Chondrocyte (in vitro differentiated cells): ENCODE data around the gene HAUS3. TPM values are rescaled to one million over a fixed set of nuclear protein-coding genes. Genes with fewer than 3 reads are reported as not detected.

Experiments used
- DNase-seq: peaks from one replicate; pipeline ENCODE4 v3.0.0; 2021; ENCODE audit warnings: mixed read lengths, low spot score
- H3K27ac Mint-ChIP-seq: one replicate; pipeline ENCODE4 v1.8.0; 2021; ENCODE audit warnings: mild to moderate bottlenecking, moderate library complexity, mixed read lengths; ENCODE audit not compliant: unreplicated experiment
- H3K27me3 Mint-ChIP-seq: 2 replicates; pipeline ENCODE4 v1.8.0; 2021; ENCODE audit warnings: low read depth, mixed read lengths
- H3K36me3 Mint-ChIP-seq: 2 replicates; pipeline ENCODE4 v1.8.0; 2021; ENCODE audit warnings: low read depth, mixed read lengths
- H3K4me1 Mint-ChIP-seq: 2 replicates; pipeline ENCODE4 v1.8.0; 2021; ENCODE audit warnings: low read depth, mild to moderate bottlenecking, mixed read lengths
- H3K4me3 Mint-ChIP-seq: one replicate; pipeline ENCODE4 v1.8.0; 2021; ENCODE audit warnings: mild to moderate bottlenecking, moderate library complexity, mixed read lengths; ENCODE audit not compliant: unreplicated experiment
- H3K9me3 Mint-ChIP-seq: 2 replicates; pipeline ENCODE4 v1.8.0; 2021; ENCODE audit warnings: low read depth, mixed read lengths
- CTCF ChIP-seq: fragments of 200-600 bp; sonication (generic); IDR thresholded peaks from 2 replicates; pipeline ENCODE4 v1.5.0; 2021; ENCODE audit warnings: antibody characterized with exemption, mild to moderate bottlenecking, moderate library complexity
- total RNA-seq: library from RNA; stranded (reverse); gene quantifications from 3 replicates; pipeline ENCODE4 v1.2.1, GENCODE V29; 2021

Gene HAUS3
- total RNA-seq, 1 donor from 2014 or later = 10.0 TPM

- H3K27ac Mint-ChIP-seq = no peak overlapping the region
- H3K4me3 Mint-ChIP-seq = no peak overlapping the region
- H3K4me1 Mint-ChIP-seq = no peaks in the 10 kb centered on the region
- peaks cover 10% of the 10 kb centered on the region for H3K36me3 Mint-ChIP-seq
- peaks cover 8% of the 10 kb centered on the region for H3K9me3 Mint-ChIP-seq
- no peak for TF ChIP-seq CTCF
- H3K27me3 Mint-ChIP-seq = no peaks in the 10 kb centered on the region
- no peak for DNase-seq
Measured at GRCh38 chr4:2178986-2179385, 62.9 kb downstream of the HAUS3 start.

Other genes with a start within 250 kb of the HAUS3 start
- 23.5 to 25.6 TPM (median 24.0 TPM) in 3 replicates for gene NELFA, start 233.1 kb downstream of the HAUS3 start, total RNA-seq
- gene NAT8L, start 182.8 kb downstream of the HAUS3 start, total RNA-seq = 0.53 to 1.6 TPM (median 1.6 TPM) in 3 replicates
- gene POLN, start within 50 bp of the HAUS3 start, total RNA-seq = 3.8 to 9.1 TPM (median 5.5 TPM) in 3 replicates
- 80.3 to 114 TPM (median 82.7 TPM) in 3 replicates for gene MXD4, start 20.0 kb upstream of the HAUS3 start, total RNA-seq
- 1.3 to 3.3 TPM (median 2.8 TPM) in 3 replicates for gene ZFYVE28, start 176.5 kb upstream of the HAUS3 start, total RNA-seq
- gene CFAP99, start 176.8 kb upstream of the HAUS3 start, total RNA-seq = not detected in 3 replicates
- gene RNF4, start 227.0 kb upstream of the HAUS3 start, total RNA-seq = 53.6 to 56.3 TPM (median 54.0 TPM) in 3 replicates